Calu3 (cell line): Measurements from ENCODE around the gene NMU. TPM values are rescaled to one million over a fixed set of nuclear protein-coding genes. Genes with fewer than 3 reads are reported as not detected.
"Not testable (repeated sequence)": the region's sequence is repeated elsewhere in the genome, so short reads cannot be mapped to it uniquely, and the experiment has no call there.

Experiments used
- BruUV-seq: library from RNA; stranded (reverse); fragments of 400-500 nt; replicated peaks from 2 replicates; lab custom pipeline; 2021; lab: Mats Ljungman, UMichigan
- CTCF ChIA-PET: fragments of 300-600 bp; sonication (Branson Sonifier 250); formaldehyde crosslinking; loops from one replicate; lab custom pipeline; 2022; ENCODE audit warnings: antibody characterized with exemption; lab: Charles Lee
- DNase-seq: peaks from one replicate; pipeline ENCODE4 v3.0.0; 2022
- H3K27ac Mint-ChIP-seq: one replicate; pipeline ENCODE4 v1.8.0; 2022; ENCODE audit warnings: mixed read lengths; ENCODE audit not compliant: unreplicated experiment
- H3K27me3 Mint-ChIP-seq: one replicate; pipeline ENCODE4 v1.8.0; 2022; ENCODE audit warnings: mixed read lengths; ENCODE audit not compliant: unreplicated experiment
- H3K36me3 Mint-ChIP-seq: one replicate; pipeline ENCODE4 v1.8.0; 2022; ENCODE audit warnings: mild to moderate bottlenecking, moderate library complexity, mixed read lengths; ENCODE audit not compliant: insufficient read depth, unreplicated experiment
- H3K4me1 Mint-ChIP-seq: one replicate; pipeline ENCODE4 v1.8.0; 2022; ENCODE audit warnings: mild to moderate bottlenecking, low read depth, mixed read lengths; ENCODE audit not compliant: unreplicated experiment
- H3K4me3 Mint-ChIP-seq: one replicate; pipeline ENCODE4 v1.8.0; 2022; ENCODE audit warnings: mild to moderate bottlenecking, low read depth, moderate library complexity, mixed read lengths; ENCODE audit not compliant: unreplicated experiment
- H3K9me3 Mint-ChIP-seq: one replicate; pipeline ENCODE4 v1.8.0; 2022; ENCODE audit warnings: low read depth, mixed read lengths; ENCODE audit not compliant: unreplicated experiment
- intact Hi-C: fragments of 100-400 bp; cut with micrococcal nuclease; formaldehyde crosslinking; loops from one replicate; pipeline ENCODE4 v1.10.0; 2022; ENCODE audit not compliant: unreplicated experiment
- total RNA-seq: library from RNA; stranded (reverse); gene quantifications from 2 replicates; pipeline ENCODE4 v1.2.3, GENCODE V29; 2022
- TF ChIP-seq, protein P1 (sequence below): fragments of 200-600 bp; IDR thresholded peaks from one replicate; pipeline ENCODE4 v1.8.0; 2022; ENCODE audit warnings: antibody characterized with exemption; ENCODE audit not compliant: unreplicated experiment

Gene NMU
- total RNA-seq, 1 experiment from 2014 or later: 4.1 TPM

- DNase-seq: no peak
- intact Hi-C loops: no loop called here
- Mint-ChIP-seq H3K4me3 (no peak overlapping the region), H3K27me3 (no peaks in the 10 kb centered on the region), H3K4me1 (no peaks in the 10 kb centered on the region), H3K27ac (no peak overlapping the region), H3K36me3 (no peaks in the 10 kb centered on the region), H3K9me3 (no peaks in the 10 kb centered on the region)
- TF ChIP-seq, protein P1, sequence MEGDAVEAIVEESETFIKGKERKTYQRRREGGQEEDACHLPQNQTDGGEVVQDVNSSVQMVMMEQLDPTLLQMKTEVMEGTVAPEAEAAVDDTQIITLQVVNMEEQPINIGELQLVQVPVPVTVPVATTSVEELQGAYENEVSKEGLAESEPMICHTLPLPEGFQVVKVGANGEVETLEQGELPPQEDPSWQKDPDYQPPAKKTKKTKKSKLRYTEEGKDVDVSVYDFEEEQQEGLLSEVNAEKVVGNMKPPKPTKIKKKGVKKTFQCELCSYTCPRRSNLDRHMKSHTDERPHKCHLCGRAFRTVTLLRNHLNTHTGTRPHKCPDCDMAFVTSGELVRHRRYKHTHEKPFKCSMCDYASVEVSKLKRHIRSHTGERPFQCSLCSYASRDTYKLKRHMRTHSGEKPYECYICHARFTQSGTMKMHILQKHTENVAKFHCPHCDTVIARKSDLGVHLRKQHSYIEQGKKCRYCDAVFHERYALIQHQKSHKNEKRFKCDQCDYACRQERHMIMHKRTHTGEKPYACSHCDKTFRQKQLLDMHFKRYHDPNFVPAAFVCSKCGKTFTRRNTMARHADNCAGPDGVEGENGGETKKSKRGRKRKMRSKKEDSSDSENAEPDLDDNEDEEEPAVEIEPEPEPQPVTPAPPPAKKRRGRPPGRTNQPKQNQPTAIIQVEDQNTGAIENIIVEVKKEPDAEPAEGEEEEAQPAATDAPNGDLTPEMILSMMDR: no peak
- BruUV-seq: no TSS peak
- CTCF ChIA-PET: no interaction called here
These were observed 35.5 kb downstream of the NMU start for GRCh38 chr4:55600640-55601039.

DNA sequence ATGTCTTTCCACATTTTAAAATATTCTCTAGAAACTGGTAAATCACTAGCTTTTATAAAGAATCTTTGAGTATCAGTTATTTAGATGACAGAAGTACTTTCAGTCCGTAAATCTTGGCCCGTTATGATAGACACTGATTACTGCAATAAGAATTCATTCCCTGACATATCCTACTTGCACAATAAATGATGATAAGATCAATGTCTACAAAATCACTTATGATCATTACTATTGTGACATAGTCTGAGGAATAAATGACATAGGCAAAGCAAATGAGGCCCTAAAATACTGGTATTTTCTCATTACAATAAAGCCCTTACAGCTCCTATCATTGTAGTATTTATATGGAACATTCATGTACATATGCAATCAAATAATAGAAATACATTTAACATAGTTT is 37.5 kb downstream of the NMU start:
- CTCF ChIA-PET: no interaction called here
- Mint-ChIP-seq H3K36me3 (no peaks in the 10 kb centered on the region), H3K4me3 (no peak overlapping the region), H3K4me1 (no peaks in the 10 kb centered on the region), H3K27ac (no peak overlapping the region), H3K27me3 (no peaks in the 10 kb centered on the region), H3K9me3 (no peaks in the 10 kb centered on the region)
- intact Hi-C loops: no loop called here
- no TSS peak for BruUV-seq
- TF ChIP-seq, protein P1: no peak
- no peak for DNase-seq

DNA sequence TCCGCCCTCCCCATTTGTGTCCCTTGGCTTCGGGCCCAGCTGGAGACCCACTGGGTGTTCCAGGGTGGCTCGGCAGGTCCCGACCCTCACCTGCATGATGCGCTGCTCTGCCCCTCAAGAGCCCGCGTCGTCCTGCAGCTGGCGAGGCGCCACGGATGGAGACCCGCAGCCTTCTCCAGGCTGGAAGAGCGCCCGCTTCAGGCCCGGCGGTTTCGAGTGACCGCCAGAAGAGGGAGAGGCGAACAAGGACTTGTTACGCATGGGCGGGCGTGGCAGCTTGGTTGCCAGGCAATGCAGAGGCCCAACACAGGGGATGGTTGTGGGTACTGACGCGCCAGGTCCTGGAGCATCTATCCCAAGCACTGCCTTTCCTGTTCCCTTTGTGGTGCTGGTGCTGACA is 44.1 kb downstream of the NMU start, which contains the start of gene PDCL2:
TSS of gene PDCL2 (minus strand) at position 232 of the 400 bp plus-strand sequence. CDS start at position 96, 136 bp downstream.
- CTCF ChIA-PET: no interaction called here

DNA sequence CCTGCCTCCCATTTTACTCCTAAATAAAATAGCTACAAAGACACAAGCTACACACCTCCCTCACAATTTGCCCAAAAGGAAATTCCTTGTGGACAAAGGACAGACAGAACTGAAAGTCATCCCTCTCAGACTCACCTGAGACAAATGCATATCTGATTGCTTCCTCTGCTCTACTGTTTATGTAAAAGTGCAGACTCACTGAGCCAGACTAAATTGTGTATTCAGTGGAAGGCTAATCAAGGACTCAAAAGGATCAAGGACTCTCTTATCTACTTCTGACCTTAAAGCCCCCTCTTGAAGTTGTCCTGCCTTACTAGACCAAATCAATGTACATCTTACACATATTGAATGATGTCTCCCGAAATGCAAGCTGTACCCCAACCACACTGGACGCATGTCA is 47.9 kb downstream of the NMU start:
- Mint-ChIP-seq H3K27me3 (no peaks in the 10 kb centered on the region), H3K27ac (no peak overlapping the region), H3K4me3 (no peak overlapping the region), H3K4me1 (no peaks in the 10 kb centered on the region), H3K36me3 (no peaks in the 10 kb centered on the region), H3K9me3 (no peaks in the 10 kb centered on the region)
- intact Hi-C loops: no loop called here
- DNase-seq: no peak
- TF ChIP-seq, protein P1: no peak
- CTCF ChIA-PET: no interaction called here
- BruUV-seq: no TSS peak

More for the DNA sequence above, 44.1 kb downstream of the NMU start, which contains the start of gene PDCL2:
- intact Hi-C loops: no loop called here
- Mint-ChIP-seq H3K9me3 (no peaks in the 10 kb centered on the region), H3K27ac (no peak within 1 kb of the TSS), H3K4me1 (no peaks in the 10 kb centered on the region), H3K4me3 (no peak within 1 kb of the TSS), H3K27me3 (no peaks in the 10 kb centered on the region), H3K36me3 (no peaks in the 10 kb centered on the region)
- TF ChIP-seq, protein P1: no peak
- no TSS peak for BruUV-seq
- no peak for DNase-seq

GRCh38 chr4:55582773-55583172 is 53.3 kb downstream of the NMU start:
- H3K9me3 Mint-ChIP-seq, H3K27ac Mint-ChIP-seq, DNase-seq, H3K27me3 Mint-ChIP-seq, intact Hi-C loops, H3K4me1 Mint-ChIP-seq, H3K4me3 Mint-ChIP-seq, CTCF ChIA-PET, H3K36me3 Mint-ChIP-seq, BruUV-seq: not testable (repeated sequence)
